Activated T-cell treated with anti-CD3 and anti-CD28 coated beads for 24 hours (primary cell): ENCODE measurements around the gene PHF24.
"Not testable (repeated sequence)": the region's sequence is repeated elsewhere in the genome, so short reads cannot be mapped to it uniquely, and the experiment has no call there.

Source experiments
- DNase-seq: peaks from one replicate; pipeline ENCODE4 v3.0.0-alpha.2; 2020; ENCODE audit warnings: low read depth

The PHF24 gene

GRCh38 chr9:34997379-34997781 lies 39.3 kb downstream of the PHF24 start:
- DNase-seq = no peak

- DNase-seq = no peak
These were observed 40.2 kb downstream of the PHF24 start for GRCh38 chr9:34998266-34998665.

GRCh38 chr9:34999576-34999975 lies 41.5 kb downstream of the PHF24 start:
- DNase-seq = no peak

GRCh38 chr9:35000535-35001284 lies 42.6 kb downstream of the PHF24 start:
- DNase-seq = no peak

GRCh38 chr9:35001285-35001677 lies 43.2 kb downstream of the PHF24 start:
- no peak for DNase-seq

GRCh38 chr9:35001803-35002502 lies 43.9 kb downstream of the PHF24 start:
- no peak for DNase-seq

GRCh38 chr9:35002623-35003022 lies 44.5 kb downstream of the PHF24 start:
- DNase-seq = no peak

- DNase-seq = not testable (repeated sequence)
These were observed 46.2 kb downstream of the PHF24 start for GRCh38 chr9:35004299-35004698.

GRCh38 chr9:35010351-35010958 lies 52.4 kb downstream of the PHF24 start:
- no peak for DNase-seq

- DNase-seq = no peak
These were observed 56.4 kb downstream of the PHF24 start for GRCh38 chr9:35014517-35014916.

- not testable (repeated sequence) for DNase-seq
These were observed 65.4 kb downstream of the PHF24 start for GRCh38 chr9:35023443-35023842.

- no peak for DNase-seq
These were observed 68.6 kb downstream of the PHF24 start for GRCh38 chr9:35026671-35027070.

GRCh38 chr9:35027374-35027773 lies 69.3 kb downstream of the PHF24 start:
- DNase-seq = no peak

GRCh38 chr9:35027860-35028259 lies 69.8 kb downstream of the PHF24 start:
- DNase-seq = no peak

- DNase-seq = no peak
These were observed 70.3 kb downstream of the PHF24 start for GRCh38 chr9:35028341-35028740.

GRCh38 chr9:35029241-35029640 lies 71.2 kb downstream of the PHF24 start:
- DNase-seq = no peak

GRCh38 chr9:35029852-35030251 lies 71.8 kb downstream of the PHF24 start:
- DNase-seq = no peak
